HCT116 (cell line): ENCODE results near the gene HOXC11. TPM values are rescaled to one million over a fixed set of nuclear protein-coding genes. Genes with fewer than 3 reads are reported as not detected.

Source experiments
- ATAC-seq: fragments of 200-7000 bp; cut with Tn5 transposase; 2 replicates; pipeline ENCODE4 v1.9.1; 2020; ENCODE audit warnings: mild to moderate bottlenecking, moderate library complexity
- BruUV-seq: library from RNA; stranded (reverse); fragments of 400-500 nt; replicated peaks from 2 replicates; lab custom pipeline; 2021; lab: Mats Ljungman, UMichigan
- CTCF ChIA-PET: fragments of 300-600 bp; sonication (Branson Sonifier 250); formaldehyde crosslinking; loops from one replicate; lab custom pipeline; 2021; ENCODE audit warnings: antibody characterized with exemption; lab: Charles Lee
- POLR2A ChIA-PET: fragments of 300-600, 350-600 bp; sonication (Branson Sonifier 250); formaldehyde crosslinking; loops from one replicate; lab custom pipeline; 2021; ENCODE audit warnings: antibody characterized with exemption; lab: Charles Lee
- RAD21 ChIA-PET, 2 experiments: fragments of 300-600 bp; sonication (Branson Sonifier 250); formaldehyde crosslinking; loops; one replicate each; lab custom pipeline; 2023; ENCODE audit warnings: low total read pairs in 2 of 2; ENCODE audit not compliant: uncharacterized antibody in 2 of 2, unreplicated experiment in 2 of 2, low non-redundant PET in 1 of 2; lab: Charles Lee
- DNase-seq: peaks from one replicate; pipeline ENCODE4 v3.0.0-alpha.2; 2010; ENCODE audit warnings: low read depth, low spot score
- H2AFZ ChIP-seq: fragments of 200-600 bp; shearing (Covaris generic), sonication (generic); 2 replicates; pipeline ENCODE4 v1.6.1; 2017; ENCODE audit warnings: low read depth, mixed run types, mixed read lengths, antibody characterized with exemption, low read length; ENCODE audit not compliant: poor library complexity, severe bottlenecking
- H3K27ac ChIP-seq: 2 replicates; pipeline ENCODE4 v1.5.1; 2012; ENCODE audit warnings: low read depth, low read length
- H3K27me3 ChIP-seq: fragments of 200-600 bp; sonication (generic); 2 replicates; pipeline ENCODE4 v1.6.1; 2016; ENCODE audit warnings: mixed run types, low read length, mixed read lengths; ENCODE audit not compliant: insufficient read depth
- H3K36me3 ChIP-seq, 2 experiments: fragments of 200-500 bp in 1 of 2; fragments of 200-600 bp in 1 of 2; sonication (Bioruptor generic) in 1 of 2; sonication (generic) in 1 of 2; 2 replicates each; pipeline versions ENCODE4 v1.5.1 to v1.6.1; 2014 to 2016; ENCODE audit warnings: low read length in 2 of 2, inconsistent platforms in 1 of 2, mixed read lengths in 1 of 2, mixed run types in 1 of 2; ENCODE audit not compliant: insufficient read depth in 2 of 2, control insufficient read depth in 1 of 2
- H3K4me1 ChIP-seq, 2 experiments: fragments of 200-600 bp in 1 of 2; sonication (generic) in 1 of 2; 2 replicates each; pipeline versions ENCODE4 v1.5.1 to v1.6.1; 2012 to 2017; ENCODE audit warnings: low read length in 2 of 2, inconsistent platforms in 1 of 2, mild to moderate bottlenecking in 1 of 2, mixed read lengths in 1 of 2, mixed run types in 1 of 2, moderate library complexity in 1 of 2; ENCODE audit not compliant: insufficient read depth in 2 of 2, control insufficient read depth in 1 of 2
- H3K4me2 ChIP-seq: fragments of 200-600 bp; sonication (generic); 2 replicates; pipeline ENCODE4 v1.6.1; 2017; ENCODE audit warnings: mixed run types, low read length, mixed read lengths
- H3K4me3 ChIP-seq, 2 experiments: fragments of 200-600 bp in 1 of 2; sonication (generic) in 1 of 2; replicated peaks in 1 of 2; 2 replicates each; pipeline ENCODE4 v1.5.1; 2011 to 2016; ENCODE audit warnings: low read length in 2 of 2, control low read depth in 1 of 2, low read depth in 1 of 2, mild to moderate bottlenecking in 1 of 2, mixed read lengths in 1 of 2, mixed run types in 1 of 2
- H3K79me2 ChIP-seq: fragments of 200-600 bp; sonication (generic); 2 replicates; pipeline ENCODE4 v1.6.1; 2017; ENCODE audit warnings: mild to moderate bottlenecking, mixed run types, low read length, moderate library complexity, mixed read lengths; ENCODE audit not compliant: insufficient read depth
- H3K9ac ChIP-seq: fragments of 200-600 bp; sonication (generic); 2 replicates; pipeline ENCODE4 v1.6.1; 2016; ENCODE audit warnings: low read length, mixed read lengths
- H3K9me2 ChIP-seq: fragments of 200-600 bp; sonication (generic), shearing (Covaris generic); 2 replicates; pipeline ENCODE4 v1.6.1; 2017; ENCODE audit warnings: mixed run types, mild to moderate bottlenecking, moderate library complexity; ENCODE audit not compliant: insufficient read depth
- H3K9me3 ChIP-seq, 2 experiments: fragments of 200-500 bp in 1 of 2; fragments of 200-600 bp in 1 of 2; sonication (Bioruptor generic) in 1 of 2; sonication (generic) in 1 of 2; 2 replicates each; pipeline ENCODE4 v1.6.1; 2014 to 2017; ENCODE audit warnings: low read length in 2 of 2, mixed read lengths in 2 of 2, inconsistent platforms in 1 of 2, low read depth in 1 of 2, mild to moderate bottlenecking in 1 of 2, mixed run types in 1 of 2, moderate library complexity in 1 of 2; ENCODE audit not compliant: control insufficient read depth in 1 of 2, insufficient read depth in 1 of 2
- H4K20me1 ChIP-seq: fragments of 200-600 bp; sonication (generic), shearing (Covaris generic); 2 replicates; pipeline ENCODE4 v1.6.1; 2017; ENCODE audit warnings: mixed run types, mild to moderate bottlenecking, moderate library complexity; ENCODE audit not compliant: insufficient read depth
- ELF1 ChIP-seq: IDR thresholded peaks from 2 replicates; pipeline ENCODE4 v1.6.1; 2012; ENCODE audit warnings: low read depth, borderline replicate concordance
- EZH2 ChIP-seq: fragments of 200-600 bp; sonication (generic); IDR thresholded peaks from 2 replicates; pipeline ENCODE4 v1.6.1; 2017; ENCODE audit warnings: antibody characterized with exemption, mixed run types
- FOSL1 ChIP-seq: IDR thresholded peaks from 2 replicates; pipeline ENCODE4 v1.6.1; 2012; ENCODE audit warnings: low read depth
- JUND ChIP-seq: IDR thresholded peaks from 2 replicates; pipeline ENCODE4 v1.6.1; 2012
- POLR2AphosphoS5 ChIP-seq: IDR thresholded peaks from 2 replicates; pipeline ENCODE4 v1.6.1; 2011; ENCODE audit warnings: mild to moderate bottlenecking, low read depth, low read length, moderate library complexity
- RAD21 ChIP-seq: IDR thresholded peaks from 2 replicates; pipeline ENCODE4 v1.6.1; 2012; ENCODE audit warnings: low read depth, mild to moderate bottlenecking
- SRF ChIP-seq: IDR thresholded peaks from 2 replicates; pipeline ENCODE4 v1.6.1; 2012; ENCODE audit warnings: low read depth
- intact Hi-C: fragments of 100-400 bp; cut with micrococcal nuclease; formaldehyde crosslinking; loops from 2 replicates; pipeline ENCODE4 v1.10.0; 2022
- total RNA-seq: library from RNA; stranded (reverse); gene quantifications from one replicate; pipeline ENCODE4 v1.2.1, GENCODE V29; 2021; ENCODE audit not compliant: unreplicated experiment
- TF ChIP-seq, protein P1 (sequence below): IDR thresholded peaks from 2 replicates; pipeline ENCODE4 v1.6.1; 2012; ENCODE audit warnings: low read depth
- TF ChIP-seq, protein P2 (sequence below), 3 experiments: fragments of 200-600 bp in 1 of 3; sonication (generic) in 1 of 3; IDR thresholded peaks in 2 of 3; conservative IDR thresholded peaks in 1 of 3; 2 replicates each; pipeline ENCODE4 v1.5.1; 2012 to 2017; ENCODE audit warnings: low read depth in 2 of 3, low read length in 2 of 3, antibody characterized with exemption in 1 of 3, borderline replicate concordance in 1 of 3, control low read depth in 1 of 3, mild to moderate bottlenecking in 1 of 3, mixed read lengths in 1 of 3, mixed run types in 1 of 3, moderate library complexity in 1 of 3; ENCODE audit not compliant: insufficient read depth in 1 of 3
- TF ChIP-seq, protein P3 (sequence below): IDR thresholded peaks from 2 replicates; pipeline ENCODE4 v1.6.1; 2011; ENCODE audit warnings: mild to moderate bottlenecking, low read length, moderate library complexity; ENCODE audit not compliant: insufficient replicate concordance; ENCODE audit errors: extremely low read depth

HOXC11 gene
- total RNA-seq, 1 experiment from 2014 or later = 0.22 TPM

DNA sequence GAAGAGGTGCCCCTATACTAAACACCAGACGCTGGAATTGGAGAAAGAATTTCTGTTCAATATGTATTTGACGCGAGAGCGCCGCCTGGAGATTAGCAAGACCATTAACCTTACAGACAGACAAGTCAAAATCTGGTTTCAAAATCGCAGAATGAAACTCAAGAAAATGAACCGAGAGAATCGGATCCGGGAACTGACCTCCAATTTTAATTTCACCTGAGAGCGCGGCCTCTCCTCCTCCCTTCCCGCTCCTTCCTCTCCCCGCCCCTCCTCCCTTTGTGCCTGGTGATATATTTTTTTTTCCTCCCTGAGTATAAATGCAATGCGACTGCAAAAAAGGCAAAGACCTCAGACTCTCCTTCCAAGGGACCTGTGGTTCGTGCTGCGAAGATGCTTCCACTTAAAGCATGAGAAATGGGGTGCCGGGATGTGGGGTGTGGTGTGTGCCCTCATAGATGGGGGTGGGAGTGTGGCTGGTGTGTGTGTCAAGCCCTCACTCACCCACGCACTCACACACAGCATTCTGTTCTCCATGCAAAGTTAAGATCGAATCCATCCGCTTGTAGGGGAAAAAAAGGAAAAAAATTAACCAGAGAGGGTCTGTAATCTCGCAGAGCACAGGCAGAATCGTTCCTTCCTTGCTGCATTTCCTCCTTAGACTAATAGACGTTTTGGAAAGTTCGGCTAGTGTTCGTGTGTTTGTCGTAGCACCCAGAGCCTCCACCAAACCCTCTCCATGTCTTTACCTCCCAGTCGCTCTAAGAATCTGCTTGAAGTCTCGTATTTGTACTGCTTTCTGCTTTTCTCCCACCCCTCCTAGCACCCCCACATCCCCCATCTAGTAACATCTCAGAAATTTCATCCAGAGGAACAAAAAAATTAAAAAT, 16.5 kb downstream of the HOXC11 start:
- intact Hi-C loops = loop anchor here (5.0 kb wide), 1 partner anchor 222 kb away; no protein-coding TSS in a partner anchor
- peak overlapping the region; percentile 60 for H2AFZ ChIP-seq
- peaks cover 9 to 25% of the 10 kb centered on the region in 2 experiments for H3K4me1 ChIP-seq
- ATAC-seq (peak; percentile 57), DNase-seq (no peak)
- ChIA-PET POLR2A (interaction anchor here (0.6 to 1.1 kb wide), 2 partner anchors 10 to 474 kb away, joined by 3 read pairs; partner anchors contain the start of gene HOXC9), RAD21 (interaction anchor here in 1 of 2 experiments (0.7 kb wide), 1 partner anchor 200 kb away, joined by 3 read pairs; no protein-coding TSS in a partner anchor), CTCF (interaction anchor here (0.8 to 5.7 kb wide), 7 partner anchors 17 to 220 kb away, joined by 3 to 35 read pairs (median 3); no protein-coding TSS in a partner anchor)
- H3K4me2 ChIP-seq = peak overlapping the region; percentile 80
- H3K9ac ChIP-seq = peak overlapping the region; percentile 45
- no peaks in the 10 kb centered on the region for H4K20me1 ChIP-seq
- no peaks in the 10 kb centered on the region for H3K9me2 ChIP-seq
- no TSS peak for BruUV-seq
- H3K4me3 ChIP-seq = peak overlapping the region; percentile 30 to 49
- H3K36me3 ChIP-seq = no peaks in the 10 kb centered on the region
- no peaks in the 10 kb centered on the region for H3K79me2 ChIP-seq
- no peaks in the 10 kb centered on the region for H3K27me3 ChIP-seq
- no peaks in the 10 kb centered on the region for H3K9me3 ChIP-seq
- no peak for TF ChIP-seq JUND
- TF ChIP-seq, protein P1, sequence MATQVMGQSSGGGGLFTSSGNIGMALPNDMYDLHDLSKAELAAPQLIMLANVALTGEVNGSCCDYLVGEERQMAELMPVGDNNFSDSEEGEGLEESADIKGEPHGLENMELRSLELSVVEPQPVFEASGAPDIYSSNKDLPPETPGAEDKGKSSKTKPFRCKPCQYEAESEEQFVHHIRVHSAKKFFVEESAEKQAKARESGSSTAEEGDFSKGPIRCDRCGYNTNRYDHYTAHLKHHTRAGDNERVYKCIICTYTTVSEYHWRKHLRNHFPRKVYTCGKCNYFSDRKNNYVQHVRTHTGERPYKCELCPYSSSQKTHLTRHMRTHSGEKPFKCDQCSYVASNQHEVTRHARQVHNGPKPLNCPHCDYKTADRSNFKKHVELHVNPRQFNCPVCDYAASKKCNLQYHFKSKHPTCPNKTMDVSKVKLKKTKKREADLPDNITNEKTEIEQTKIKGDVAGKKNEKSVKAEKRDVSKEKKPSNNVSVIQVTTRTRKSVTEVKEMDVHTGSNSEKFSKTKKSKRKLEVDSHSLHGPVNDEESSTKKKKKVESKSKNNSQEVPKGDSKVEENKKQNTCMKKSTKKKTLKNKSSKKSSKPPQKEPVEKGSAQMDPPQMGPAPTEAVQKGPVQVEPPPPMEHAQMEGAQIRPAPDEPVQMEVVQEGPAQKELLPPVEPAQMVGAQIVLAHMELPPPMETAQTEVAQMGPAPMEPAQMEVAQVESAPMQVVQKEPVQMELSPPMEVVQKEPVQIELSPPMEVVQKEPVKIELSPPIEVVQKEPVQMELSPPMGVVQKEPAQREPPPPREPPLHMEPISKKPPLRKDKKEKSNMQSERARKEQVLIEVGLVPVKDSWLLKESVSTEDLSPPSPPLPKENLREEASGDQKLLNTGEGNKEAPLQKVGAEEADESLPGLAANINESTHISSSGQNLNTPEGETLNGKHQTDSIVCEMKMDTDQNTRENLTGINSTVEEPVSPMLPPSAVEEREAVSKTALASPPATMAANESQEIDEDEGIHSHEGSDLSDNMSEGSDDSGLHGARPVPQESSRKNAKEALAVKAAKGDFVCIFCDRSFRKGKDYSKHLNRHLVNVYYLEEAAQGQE = no peak
- TF ChIP-seq POLR2AphosphoS5 = no peak
- TF ChIP-seq, protein P2, sequence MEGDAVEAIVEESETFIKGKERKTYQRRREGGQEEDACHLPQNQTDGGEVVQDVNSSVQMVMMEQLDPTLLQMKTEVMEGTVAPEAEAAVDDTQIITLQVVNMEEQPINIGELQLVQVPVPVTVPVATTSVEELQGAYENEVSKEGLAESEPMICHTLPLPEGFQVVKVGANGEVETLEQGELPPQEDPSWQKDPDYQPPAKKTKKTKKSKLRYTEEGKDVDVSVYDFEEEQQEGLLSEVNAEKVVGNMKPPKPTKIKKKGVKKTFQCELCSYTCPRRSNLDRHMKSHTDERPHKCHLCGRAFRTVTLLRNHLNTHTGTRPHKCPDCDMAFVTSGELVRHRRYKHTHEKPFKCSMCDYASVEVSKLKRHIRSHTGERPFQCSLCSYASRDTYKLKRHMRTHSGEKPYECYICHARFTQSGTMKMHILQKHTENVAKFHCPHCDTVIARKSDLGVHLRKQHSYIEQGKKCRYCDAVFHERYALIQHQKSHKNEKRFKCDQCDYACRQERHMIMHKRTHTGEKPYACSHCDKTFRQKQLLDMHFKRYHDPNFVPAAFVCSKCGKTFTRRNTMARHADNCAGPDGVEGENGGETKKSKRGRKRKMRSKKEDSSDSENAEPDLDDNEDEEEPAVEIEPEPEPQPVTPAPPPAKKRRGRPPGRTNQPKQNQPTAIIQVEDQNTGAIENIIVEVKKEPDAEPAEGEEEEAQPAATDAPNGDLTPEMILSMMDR (IDR thresholded peaks at IDR 0.05 in 2 of 3, conservative IDR thresholded peaks at IDR 0.05 in 1 of 3; ENCODE audit: borderline replicate concordance in 1 of 3, insufficient read depth in 1 of 3, low read depth in 2 of 3, low read length in 2 of 3) = peak; percentile 52 to 81 (median 67)
- no peak for TF ChIP-seq FOSL1
- no peak for TF ChIP-seq EZH2
- TF ChIP-seq RAD21 = peak; percentile 77
- TF ChIP-seq, protein P3, sequence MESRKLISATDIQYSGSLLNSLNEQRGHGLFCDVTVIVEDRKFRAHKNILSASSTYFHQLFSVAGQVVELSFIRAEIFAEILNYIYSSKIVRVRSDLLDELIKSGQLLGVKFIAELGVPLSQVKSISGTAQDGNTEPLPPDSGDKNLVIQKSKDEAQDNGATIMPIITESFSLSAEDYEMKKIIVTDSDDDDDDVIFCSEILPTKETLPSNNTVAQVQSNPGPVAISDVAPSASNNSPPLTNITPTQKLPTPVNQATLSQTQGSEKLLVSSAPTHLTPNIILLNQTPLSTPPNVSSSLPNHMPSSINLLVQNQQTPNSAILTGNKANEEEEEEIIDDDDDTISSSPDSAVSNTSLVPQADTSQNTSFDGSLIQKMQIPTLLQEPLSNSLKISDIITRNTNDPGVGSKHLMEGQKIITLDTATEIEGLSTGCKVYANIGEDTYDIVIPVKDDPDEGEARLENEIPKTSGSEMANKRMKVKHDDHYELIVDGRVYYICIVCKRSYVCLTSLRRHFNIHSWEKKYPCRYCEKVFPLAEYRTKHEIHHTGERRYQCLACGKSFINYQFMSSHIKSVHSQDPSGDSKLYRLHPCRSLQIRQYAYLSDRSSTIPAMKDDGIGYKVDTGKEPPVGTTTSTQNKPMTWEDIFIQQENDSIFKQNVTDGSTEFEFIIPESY = no peak
- no peak for TF ChIP-seq SRF
- TF ChIP-seq ELF1 = no peak
- H3K27ac ChIP-seq = no peak overlapping the region
